ENCODE measurements around the gene SPDYE18.
"Not testable (repeated sequence)": the region's sequence is repeated elsewhere in the genome, so short reads cannot be mapped to it uniquely, and the experiment has no call there.

Gene SPDYE18

DNA sequence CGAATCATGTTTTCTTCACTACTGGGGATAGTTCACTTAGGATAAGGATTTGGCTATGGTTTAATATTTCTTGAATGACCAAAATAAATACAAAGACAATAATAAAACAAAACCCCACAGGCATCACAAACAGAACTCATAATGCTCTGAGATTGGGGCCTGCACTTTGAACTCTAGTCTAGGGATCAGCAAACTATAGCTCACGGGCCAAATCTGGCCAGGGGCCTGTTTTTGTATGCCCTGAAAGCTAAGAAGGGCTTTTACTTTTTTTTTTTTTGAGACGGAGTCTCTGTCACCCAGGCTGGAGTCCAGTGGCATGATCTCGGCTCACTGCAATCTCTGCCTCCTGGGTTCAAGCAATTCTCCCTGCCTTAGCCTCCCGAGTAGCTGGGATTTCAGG lies 14.7 kb upstream of the SPDYE18 start:
- not testable (repeated sequence) for H2AFZ ChIP-seq (ENCODE audit: low read depth, low read length); H3K23ac ChIP-seq (ENCODE audit: low read length in 2 of 2); H4K91ac ChIP-seq (ENCODE audit: low read length); H3K9ac ChIP-seq (ENCODE audit: low read length); H3K36me3 ChIP-seq (ENCODE audit: control insufficient read depth in 1 of 2, insufficient read depth in 2 of 2, low read depth in 1 of 2, low read length in 2 of 2); H4K8ac ChIP-seq (ENCODE audit: low read length); H2AK5ac ChIP-seq (ENCODE audit: low read length, severe bottlenecking); H2BK12ac ChIP-seq (ENCODE audit: low read length in 2 of 2); H3K9me3 ChIP-seq (ENCODE audit: control insufficient read depth, low read length); H3K14ac ChIP-seq (ENCODE audit: low read length in 2 of 2); DNase-seq; H3K4me3 ChIP-seq (ENCODE audit: insufficient read depth in 1 of 2, low read depth in 1 of 2, low read length in 2 of 2); H2BK15ac ChIP-seq (ENCODE audit: low read depth, poor library complexity, severe bottlenecking); H3K27ac ChIP-seq (ENCODE audit: low read length, poor library complexity, severe bottlenecking); H2BK5ac ChIP-seq (ENCODE audit: low read depth, low read length, poor library complexity, severe bottlenecking); H3K4ac ChIP-seq (ENCODE audit: low read depth in 1 of 2, low read length in 2 of 2); H3K4me2 ChIP-seq (ENCODE audit: low read length, poor library complexity, severe bottlenecking); H3K27me3 ChIP-seq (ENCODE audit: control insufficient read depth in 1 of 2, insufficient read depth in 1 of 2, low read length in 2 of 2); H3K79me1 ChIP-seq (replicated peaks; ENCODE audit: low read length, poor library complexity, severe bottlenecking); H3K18ac ChIP-seq (ENCODE audit: low read depth in 1 of 2, low read length in 2 of 2); H3K4me1 ChIP-seq (ENCODE audit: control insufficient read depth, insufficient read depth, low read depth, low read length); H2BK120ac ChIP-seq (ENCODE audit: low read depth, low read length)
- 100% methylated on average over 1 of the region's 5 CpGs for WGBS

DNA sequence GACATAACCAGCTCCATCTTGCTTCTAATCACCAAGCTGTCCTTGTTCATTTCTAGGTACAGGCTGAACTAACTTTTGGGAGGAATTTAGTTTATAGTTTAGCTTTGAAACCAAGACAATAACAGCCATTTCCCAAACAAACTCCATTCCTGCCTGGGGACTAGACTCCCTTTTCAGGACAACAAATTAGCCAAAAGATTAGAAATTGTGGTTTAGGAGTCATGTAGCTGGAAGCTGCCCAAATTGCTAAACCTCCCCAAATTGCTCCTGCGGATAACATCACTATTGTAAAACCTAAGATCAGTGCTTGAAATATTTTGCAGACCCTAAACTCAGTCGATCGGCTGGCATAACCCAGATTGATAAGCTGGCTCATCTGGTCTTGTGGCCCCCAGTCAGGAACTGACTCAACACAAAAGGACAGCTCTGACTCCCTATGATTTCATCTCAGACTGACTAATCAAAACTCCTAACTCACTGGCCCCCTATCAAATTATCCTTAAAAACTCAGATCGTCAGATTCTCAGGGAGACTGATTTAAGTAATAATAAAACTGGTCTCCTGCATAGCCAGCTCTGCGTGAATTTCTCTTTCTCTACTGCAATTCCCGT lies 12.5 kb upstream of the SPDYE18 start:
- H4K91ac ChIP-seq (ENCODE audit: low read length); H3K79me1 ChIP-seq (replicated peaks; ENCODE audit: low read length, poor library complexity, severe bottlenecking); H3K36me3 ChIP-seq (ENCODE audit: control insufficient read depth in 1 of 2, insufficient read depth in 2 of 2, low read depth in 1 of 2, low read length in 2 of 2); H3K23ac ChIP-seq (ENCODE audit: low read length in 2 of 2); H2AFZ ChIP-seq (ENCODE audit: low read depth, low read length); DNase-seq; H3K27me3 ChIP-seq (ENCODE audit: control insufficient read depth in 1 of 2, insufficient read depth in 1 of 2, low read length in 2 of 2); H2BK5ac ChIP-seq (ENCODE audit: low read depth, low read length, poor library complexity, severe bottlenecking); H3K4ac ChIP-seq (ENCODE audit: low read depth in 1 of 2, low read length in 2 of 2); H2BK12ac ChIP-seq (ENCODE audit: low read length in 2 of 2); H2AK5ac ChIP-seq (ENCODE audit: low read length, severe bottlenecking); H3K18ac ChIP-seq (ENCODE audit: low read depth in 1 of 2, low read length in 2 of 2); H2BK120ac ChIP-seq (ENCODE audit: low read depth, low read length); H2BK15ac ChIP-seq (ENCODE audit: low read depth, poor library complexity, severe bottlenecking); H3K4me1 ChIP-seq (ENCODE audit: control insufficient read depth, insufficient read depth, low read depth, low read length); H3K14ac ChIP-seq (ENCODE audit: low read length in 2 of 2); H3K9me3 ChIP-seq (ENCODE audit: control insufficient read depth, low read length); H3K4me3 ChIP-seq (ENCODE audit: insufficient read depth in 1 of 2, low read depth in 1 of 2, low read length in 2 of 2); H3K9ac ChIP-seq (ENCODE audit: low read length); H3K4me2 ChIP-seq (ENCODE audit: low read length, poor library complexity, severe bottlenecking); H3K27ac ChIP-seq (ENCODE audit: low read length, poor library complexity, severe bottlenecking); H4K8ac ChIP-seq (ENCODE audit: low read length): not testable (repeated sequence)
- 83% methylated on average over 1 of the region's 6 CpGs for WGBS

DNA sequence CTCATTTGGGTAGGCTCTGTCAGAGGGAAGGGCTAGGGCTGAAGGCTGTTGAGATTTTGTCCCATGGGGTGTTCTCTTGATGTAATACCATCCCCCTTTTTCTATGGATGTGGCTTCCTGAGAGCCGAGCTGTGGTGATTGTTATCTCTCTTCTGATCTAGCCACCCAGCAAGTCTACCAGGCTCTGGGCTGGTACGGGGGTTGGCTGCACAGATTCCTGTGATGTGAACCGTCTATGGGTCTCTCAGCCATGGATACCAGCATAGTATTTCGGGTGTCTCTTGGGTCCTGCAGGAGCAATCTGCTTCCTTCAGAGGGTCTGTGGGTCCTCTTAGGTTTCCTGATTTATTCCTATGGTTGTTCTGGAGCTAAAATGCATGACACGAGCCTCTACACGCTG lies 8.8 kb upstream of the SPDYE18 start:
- 92% methylated on average over 4 of the region's 6 CpGs for WGBS
- H3K9me3 ChIP-seq (ENCODE audit: control insufficient read depth, low read length); H2AK5ac ChIP-seq (ENCODE audit: low read length, severe bottlenecking); H2BK5ac ChIP-seq (ENCODE audit: low read depth, low read length, poor library complexity, severe bottlenecking); H3K14ac ChIP-seq (ENCODE audit: low read length in 2 of 2); H2BK120ac ChIP-seq (ENCODE audit: low read depth, low read length); H3K23ac ChIP-seq (ENCODE audit: low read length in 2 of 2); H3K27me3 ChIP-seq (ENCODE audit: control insufficient read depth in 1 of 2, insufficient read depth in 1 of 2, low read length in 2 of 2); H2BK15ac ChIP-seq (ENCODE audit: low read depth, poor library complexity, severe bottlenecking); H3K4me1 ChIP-seq (ENCODE audit: control insufficient read depth, insufficient read depth, low read depth, low read length); H3K79me1 ChIP-seq (replicated peaks; ENCODE audit: low read length, poor library complexity, severe bottlenecking); H4K91ac ChIP-seq (ENCODE audit: low read length); H3K9ac ChIP-seq (ENCODE audit: low read length); H3K4me3 ChIP-seq (ENCODE audit: insufficient read depth in 1 of 2, low read depth in 1 of 2, low read length in 2 of 2); H4K8ac ChIP-seq (ENCODE audit: low read length); H3K36me3 ChIP-seq (ENCODE audit: control insufficient read depth in 1 of 2, insufficient read depth in 2 of 2, low read depth in 1 of 2, low read length in 2 of 2); H2AFZ ChIP-seq (ENCODE audit: low read depth, low read length); H3K4me2 ChIP-seq (ENCODE audit: low read length, poor library complexity, severe bottlenecking); H3K4ac ChIP-seq (ENCODE audit: low read depth in 1 of 2, low read length in 2 of 2); H3K18ac ChIP-seq (ENCODE audit: low read depth in 1 of 2, low read length in 2 of 2); H3K27ac ChIP-seq (ENCODE audit: low read length, poor library complexity, severe bottlenecking); DNase-seq; H2BK12ac ChIP-seq (ENCODE audit: low read length in 2 of 2): not testable (repeated sequence)

DNA sequence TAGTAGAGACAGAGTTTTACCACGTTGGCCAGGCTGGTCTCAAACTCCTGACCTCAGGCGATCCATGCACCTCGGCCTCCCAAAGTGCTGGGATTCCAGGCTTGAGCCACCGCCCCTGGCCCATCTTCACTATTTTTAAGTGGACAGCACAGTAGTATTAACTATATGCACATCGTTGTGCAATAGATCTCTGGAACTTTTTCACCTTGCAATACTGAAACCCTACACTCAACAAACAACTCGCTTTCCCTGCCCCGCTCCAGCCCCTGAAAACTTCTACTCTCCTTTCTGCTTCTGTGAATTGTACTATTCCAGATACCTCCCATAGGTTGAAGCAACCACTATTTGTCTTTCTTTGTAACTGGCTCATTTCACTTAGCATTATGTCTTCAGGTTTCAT lies 3.5 kb upstream of the SPDYE18 start:
- H3K27me3 ChIP-seq (ENCODE audit: control insufficient read depth in 1 of 2, insufficient read depth in 1 of 2, low read length in 2 of 2); H3K18ac ChIP-seq (ENCODE audit: low read depth in 1 of 2, low read length in 2 of 2); H3K9ac ChIP-seq (ENCODE audit: low read length); DNase-seq; H3K14ac ChIP-seq (ENCODE audit: low read length in 2 of 2); H4K91ac ChIP-seq (ENCODE audit: low read length); H2BK5ac ChIP-seq (ENCODE audit: low read depth, low read length, poor library complexity, severe bottlenecking); H3K4ac ChIP-seq (ENCODE audit: low read depth in 1 of 2, low read length in 2 of 2); H3K9me3 ChIP-seq (ENCODE audit: control insufficient read depth, low read length); H2BK15ac ChIP-seq (ENCODE audit: low read depth, poor library complexity, severe bottlenecking); H3K27ac ChIP-seq (ENCODE audit: low read length, poor library complexity, severe bottlenecking); H3K4me1 ChIP-seq (ENCODE audit: control insufficient read depth, insufficient read depth, low read depth, low read length); H3K79me1 ChIP-seq (replicated peaks; ENCODE audit: low read length, poor library complexity, severe bottlenecking); H3K4me2 ChIP-seq (ENCODE audit: low read length, poor library complexity, severe bottlenecking); H3K23ac ChIP-seq (ENCODE audit: low read length in 2 of 2); H4K8ac ChIP-seq (ENCODE audit: low read length); H3K36me3 ChIP-seq (ENCODE audit: control insufficient read depth in 1 of 2, insufficient read depth in 2 of 2, low read depth in 1 of 2, low read length in 2 of 2); H2BK12ac ChIP-seq (ENCODE audit: low read length in 2 of 2); H2AFZ ChIP-seq (ENCODE audit: low read depth, low read length); H2BK120ac ChIP-seq (ENCODE audit: low read depth, low read length); H3K4me3 ChIP-seq (ENCODE audit: insufficient read depth in 1 of 2, low read depth in 1 of 2, low read length in 2 of 2); H2AK5ac ChIP-seq (ENCODE audit: low read length, severe bottlenecking): not testable (repeated sequence)
- WGBS: 98% methylated on average over 7 of the region's 7 CpGs

Measured in mesenchymal stem cell (in vitro differentiated cells and primary cell).